Breast epithelium (tissue), 4 donors: ENCODE results near the gene CD3D. TPM values are rescaled to one million over a fixed set of nuclear protein-coding genes. Genes with fewer than 3 reads are reported as not detected.

ENCODE experiments used
- DNase-seq, 2 donors: peaks; one replicate each; pipeline ENCODE4 v3.0.0-alpha.2; 2019; ENCODE audit warnings: low spot score in 2 of 2
- H3K27ac ChIP-seq, 2 donors: fragments of 200-600 bp; sonication (generic) in 1 of 2; one replicate each; pipeline ENCODE4 v1.5.1; 2016 to 2019; ENCODE audit warnings: mild to moderate bottlenecking in 1 of 2
- H3K27me3 ChIP-seq, 2 donors: fragments of 200-600 bp; sonication (generic) in 1 of 2; one replicate each; pipeline versions ENCODE4 v1.5.1 to v1.6.0; 2017 to 2019; ENCODE audit warnings: control low read depth in 1 of 2, mild to moderate bottlenecking in 1 of 2
- H3K36me3 ChIP-seq: fragments of 200-600 bp; one replicate; pipeline ENCODE4 v1.5.1; 2019
- H3K4me1 ChIP-seq, 2 donors: fragments of 200-600 bp; sonication (generic); one replicate each; pipeline ENCODE4 v1.5.1; 2016 to 2019; ENCODE audit warnings: control low read depth in 1 of 2
- H3K4me3 ChIP-seq, 3 donors: fragments of 200-600 bp; sonication (generic); 1 replicate in 2 of 3; 2 replicates in 1 of 3; pipeline ENCODE4 v1.5.1; 2016 to 2019; ENCODE audit warnings: mild to moderate bottlenecking in 3 of 3, moderate library complexity in 2 of 3
- H3K9me3 ChIP-seq, 2 donors: fragments of 200-600 bp; sonication (generic) in 1 of 2; one replicate each; pipeline ENCODE4 v1.5.1; 2016 to 2019; ENCODE audit warnings: control low read depth in 1 of 2
- POLR2A ChIP-seq: fragments of 450-650 bp; IDR thresholded peaks from one replicate; pipeline ENCODE4 v1.6.1; 2016; ENCODE audit warnings: antibody characterized with exemption, mild to moderate bottlenecking, moderate library complexity
- POLR2AphosphoS5 ChIP-seq, 3 donors: sonication (generic); formaldehyde crosslinking; IDR thresholded peaks; one replicate each; pipeline ENCODE4 v1.6.1; 2017; ENCODE audit warnings: antibody characterized with exemption in 3 of 3
- intact Hi-C: fragments of 100-400 bp; cut with DNase I; formaldehyde crosslinking; loops from one replicate; pipeline ENCODE4 v1.15.1; 2023; ENCODE audit warnings: low total_unique reads
- total RNA-seq, 3 donors: library from RNA; depleted of rRNA; stranded (reverse); fragments of >200 nt; gene quantifications; one replicate each; pipeline ENCODE4 v1.1.0, GENCODE V29; 2016
- TF ChIP-seq, protein P1 (sequence below), 3 donors: fragments of 450-650 bp; IDR thresholded peaks; one replicate each; pipeline ENCODE4 v1.5.1; 2016 to 2017; ENCODE audit warnings: antibody characterized with exemption in 3 of 3, mild to moderate bottlenecking in 3 of 3, moderate library complexity in 3 of 3

Gene CD3D
- total RNA-seq, 3 donors from 2014 or later: 2.6 to 4.8 (median 3.5) TPM

DNA sequence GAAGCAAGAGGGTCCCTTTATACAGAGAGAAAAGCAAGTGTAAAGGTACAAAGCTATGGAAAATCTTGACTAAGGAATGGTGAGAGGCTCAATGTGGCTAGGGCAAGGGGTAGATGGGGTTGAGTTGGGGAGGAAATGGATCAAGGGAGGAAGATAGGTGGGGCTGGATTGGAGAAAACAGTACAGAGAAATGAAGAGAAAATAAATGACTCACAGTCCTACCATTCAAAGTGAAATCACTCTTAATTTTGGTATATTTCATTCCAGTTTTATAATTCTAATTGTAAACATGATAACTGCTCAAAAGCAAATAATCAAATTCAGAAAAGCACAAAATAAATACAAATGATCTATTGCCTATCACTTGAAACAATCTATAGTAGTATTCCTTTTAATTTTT is 33.5 kb upstream of the CD3D start:
- Histone ChIP-seq H3K27me3 (no peaks in the 10 kb centered on the region), H3K36me3 (peaks cover 4% of the 10 kb centered on the region), H3K9me3 (no peaks in the 10 kb centered on the region), H3K27ac (no peak overlapping the region), H3K4me1 (no peaks in the 10 kb centered on the region), H3K4me3 (no peak overlapping the region)
- DNase-seq: no peak
- no peak for TF ChIP-seq POLR2AphosphoS5 (IDR thresholded peaks at IDR 0.05)
- TF ChIP-seq, protein P1, sequence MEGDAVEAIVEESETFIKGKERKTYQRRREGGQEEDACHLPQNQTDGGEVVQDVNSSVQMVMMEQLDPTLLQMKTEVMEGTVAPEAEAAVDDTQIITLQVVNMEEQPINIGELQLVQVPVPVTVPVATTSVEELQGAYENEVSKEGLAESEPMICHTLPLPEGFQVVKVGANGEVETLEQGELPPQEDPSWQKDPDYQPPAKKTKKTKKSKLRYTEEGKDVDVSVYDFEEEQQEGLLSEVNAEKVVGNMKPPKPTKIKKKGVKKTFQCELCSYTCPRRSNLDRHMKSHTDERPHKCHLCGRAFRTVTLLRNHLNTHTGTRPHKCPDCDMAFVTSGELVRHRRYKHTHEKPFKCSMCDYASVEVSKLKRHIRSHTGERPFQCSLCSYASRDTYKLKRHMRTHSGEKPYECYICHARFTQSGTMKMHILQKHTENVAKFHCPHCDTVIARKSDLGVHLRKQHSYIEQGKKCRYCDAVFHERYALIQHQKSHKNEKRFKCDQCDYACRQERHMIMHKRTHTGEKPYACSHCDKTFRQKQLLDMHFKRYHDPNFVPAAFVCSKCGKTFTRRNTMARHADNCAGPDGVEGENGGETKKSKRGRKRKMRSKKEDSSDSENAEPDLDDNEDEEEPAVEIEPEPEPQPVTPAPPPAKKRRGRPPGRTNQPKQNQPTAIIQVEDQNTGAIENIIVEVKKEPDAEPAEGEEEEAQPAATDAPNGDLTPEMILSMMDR (IDR thresholded peaks at IDR 0.05): no peak
- TF ChIP-seq POLR2A: no peak
- intact Hi-C loops: no loop called here

DNA sequence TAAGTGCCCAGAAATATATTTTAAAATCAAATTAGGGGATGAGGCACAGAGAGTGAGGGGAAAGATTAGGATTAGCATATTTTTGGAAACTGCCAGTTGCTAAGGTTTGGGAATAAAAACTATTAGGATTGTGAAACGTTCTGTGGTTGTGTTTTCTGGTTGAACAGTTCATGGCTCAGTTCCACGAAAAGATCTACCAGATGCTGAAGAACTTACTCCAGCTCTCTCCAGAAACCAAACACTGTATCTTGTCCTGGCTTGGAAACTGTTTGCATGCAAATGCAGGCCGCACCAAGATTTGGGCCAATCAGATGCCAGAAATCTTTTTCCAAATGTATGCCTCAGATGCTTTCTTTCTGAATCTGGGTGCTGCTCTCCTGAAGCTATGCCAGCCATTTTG is 32.2 kb upstream of the CD3D start:
- Histone ChIP-seq H3K27me3 (no peaks in the 10 kb centered on the region), H3K36me3 (peaks cover 4% of the 10 kb centered on the region), H3K9me3 (no peaks in the 10 kb centered on the region), H3K4me1 (no peaks in the 10 kb centered on the region), H3K27ac (peak overlapping the region in 1 of 2 donors; percentile 56), H3K4me3 (no peak overlapping the region)
- TF ChIP-seq POLR2AphosphoS5 (IDR thresholded peaks at IDR 0.05): no peak
- TF ChIP-seq, protein P1 (IDR thresholded peaks at IDR 0.05): no peak
- no peak for TF ChIP-seq POLR2A
- intact Hi-C loops: no loop called here
- no peak for DNase-seq

DNA sequence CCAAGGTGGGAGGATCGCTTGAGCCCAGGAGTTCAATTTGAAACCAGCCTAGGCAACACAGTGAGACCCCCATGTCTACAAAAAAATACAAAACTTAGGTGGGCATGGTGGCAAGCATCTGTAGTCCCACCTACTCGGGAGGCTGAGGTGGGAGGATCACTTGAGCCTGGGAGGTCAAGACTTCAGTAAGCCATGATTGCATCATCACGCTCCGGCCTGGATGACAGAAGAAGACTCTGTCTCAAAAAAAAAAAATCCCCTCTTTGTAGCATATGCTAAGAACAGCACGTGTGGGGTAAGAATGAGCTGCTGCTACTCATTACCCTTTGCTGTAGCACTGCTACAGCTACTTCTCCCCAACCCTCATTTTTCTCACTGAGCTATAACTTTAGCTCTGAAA is 31.4 kb upstream of the CD3D start:
- Histone ChIP-seq H3K27ac (peak overlapping the region in 1 of 2 donors; percentile 56), H3K4me1 (no peaks in the 10 kb centered on the region), H3K4me3 (no peak overlapping the region), H3K9me3 (no peaks in the 10 kb centered on the region), H3K36me3 (peaks cover 4% of the 10 kb centered on the region), H3K27me3 (no peaks in the 10 kb centered on the region)
- DNase-seq: no peak
- no peak for TF ChIP-seq POLR2A
- TF ChIP-seq POLR2AphosphoS5 (IDR thresholded peaks at IDR 0.05): no peak
- TF ChIP-seq, protein P1 (IDR thresholded peaks at IDR 0.05): no peak
- intact Hi-C loops: no loop called here

DNA sequence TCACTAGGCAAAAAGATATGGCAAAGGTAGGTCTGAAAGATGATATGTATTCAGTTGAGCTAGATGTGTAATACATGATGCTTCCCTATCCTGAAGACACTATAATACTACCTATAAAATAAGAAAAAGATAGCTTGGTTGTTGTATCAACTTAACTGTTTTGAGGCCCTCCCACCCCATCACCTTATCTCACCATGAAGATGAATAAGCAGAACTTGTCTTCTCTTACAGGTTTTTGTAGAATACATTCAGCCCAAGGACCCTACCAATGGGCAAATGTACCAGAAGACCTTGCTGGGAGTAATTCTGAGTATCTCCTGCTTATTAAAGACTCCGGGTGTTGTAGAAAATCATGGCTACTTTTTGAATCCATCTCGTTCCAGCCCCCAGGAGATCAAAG is 30.8 kb upstream of the CD3D start:
- H3K27ac ChIP-seq: no peak overlapping the region
- no peaks in the 10 kb centered on the region for H3K27me3 ChIP-seq
- H3K9me3 ChIP-seq: no peaks in the 10 kb centered on the region
- DNase-seq: no peak
- H3K4me3 ChIP-seq: no peak overlapping the region
- intact Hi-C loops: no loop called here
- H3K36me3 ChIP-seq: peaks cover 4% of the 10 kb centered on the region
- H3K4me1 ChIP-seq: no peaks in the 10 kb centered on the region
- TF ChIP-seq POLR2A (no peak), POLR2AphosphoS5 (IDR thresholded peaks at IDR 0.05) (no peak)
- TF ChIP-seq, protein P1 (IDR thresholded peaks at IDR 0.05): no peak

DNA sequence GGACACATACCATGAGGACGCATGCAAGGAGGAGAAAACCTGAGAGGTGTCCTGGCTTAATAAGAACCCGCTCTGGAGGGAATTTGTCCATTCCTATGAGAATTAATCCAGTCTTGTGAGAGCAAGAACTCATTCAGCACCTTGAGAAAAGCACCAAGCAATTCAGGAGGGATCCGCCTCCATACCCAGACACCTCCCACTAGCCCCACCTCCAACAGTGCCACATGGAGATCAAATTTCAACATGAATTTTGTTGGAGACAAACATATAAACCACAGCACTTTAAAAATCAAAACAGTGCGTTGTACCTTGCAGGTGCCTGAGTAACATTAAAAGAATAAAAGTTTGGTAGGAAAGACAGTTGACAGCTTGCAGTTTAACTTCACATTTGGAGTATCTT is 28.3 kb upstream of the CD3D start:
- H3K27me3 ChIP-seq: no peaks in the 10 kb centered on the region
- H3K27ac ChIP-seq: no peak overlapping the region
- no peaks in the 10 kb centered on the region for H3K4me1 ChIP-seq
- H3K36me3 ChIP-seq: peaks cover 4% of the 10 kb centered on the region
- H3K4me3 ChIP-seq: no peak overlapping the region
- TF ChIP-seq, protein P1 (IDR thresholded peaks at IDR 0.05): no peak
- TF ChIP-seq POLR2AphosphoS5 (IDR thresholded peaks at IDR 0.05) (no peak), POLR2A (no peak)
- intact Hi-C loops: no loop called here
- no peak for DNase-seq
- H3K9me3 ChIP-seq: no peaks in the 10 kb centered on the region
